Measurements from ENCODE around the gene GABBR2.

Gene GABBR2

DNA sequence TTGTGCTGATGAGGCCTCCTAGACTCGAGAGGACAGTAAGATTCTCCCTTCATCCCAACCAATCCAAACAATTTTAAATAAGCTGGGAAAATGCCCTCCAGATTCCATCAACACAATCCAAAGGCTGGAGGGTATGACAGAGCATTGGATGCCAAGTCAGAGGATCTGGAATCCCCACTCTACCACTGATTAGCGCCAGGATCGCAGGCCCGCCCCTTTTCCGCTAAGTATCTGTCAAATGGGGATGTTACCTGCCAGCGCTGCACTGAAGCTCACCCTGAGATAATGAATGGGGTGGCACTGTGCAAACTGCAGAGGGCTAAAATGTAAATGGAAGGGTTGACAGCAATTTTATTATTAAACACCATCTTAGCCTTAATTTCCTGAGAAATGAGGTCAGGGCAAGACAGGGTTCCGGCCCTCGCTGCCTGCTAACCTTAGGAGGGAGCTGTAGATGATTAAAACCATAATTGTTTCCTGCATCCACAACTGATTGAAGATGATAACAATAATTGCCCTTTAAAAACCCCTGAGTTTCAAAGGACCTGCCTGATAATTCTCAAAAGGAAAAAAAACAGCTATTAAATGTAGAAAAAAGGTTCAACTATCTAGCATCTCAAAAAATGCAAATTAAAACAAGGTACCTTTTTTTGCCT lies 31.6 kb upstream of the GABBR2 start:
- H3K4me3 ChIP-seq (ENCODE audit: low read length): no peak overlapping the region
- H3K36me3 ChIP-seq (ENCODE audit: control insufficient read depth, insufficient read depth, low read length, severe bottlenecking): peaks cover 38% of the 10 kb centered on the region
- DNase-seq (ENCODE audit: low read depth): no peak

DNA sequence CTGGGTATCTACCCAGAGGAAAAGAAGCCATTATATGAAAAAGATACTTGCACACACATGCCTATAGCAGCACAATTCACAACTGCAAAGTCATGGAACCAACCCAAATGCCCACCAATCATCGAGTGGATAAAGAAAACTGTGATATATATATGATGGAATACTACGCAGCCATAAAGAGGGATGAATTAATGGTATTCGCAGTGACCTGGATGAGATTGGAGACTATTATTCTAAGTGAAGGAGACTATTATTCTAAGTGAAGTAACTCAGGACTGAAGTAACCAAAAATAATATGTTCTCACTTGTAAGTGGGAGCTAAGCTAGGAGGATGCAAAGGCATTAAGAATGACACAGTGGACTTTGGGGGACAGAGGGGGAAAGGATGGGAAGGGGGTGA lies 30.0 kb upstream of the GABBR2 start:
- Histone ChIP-seq H3K4me1 (ENCODE audit: control insufficient read depth, insufficient read depth, low read length) (no peaks in the 10 kb centered on the region), H3K4me3 (ENCODE audit: low read length) (no peak overlapping the region), H3K36me3 (ENCODE audit: control insufficient read depth, insufficient read depth, low read length, severe bottlenecking) (peaks cover 39% of the 10 kb centered on the region), H3K9ac (ENCODE audit: low read length) (no peak overlapping the region), H3K9me3 (ENCODE audit: control insufficient read depth, low read length) (no peaks in the 10 kb centered on the region), H3K27me3 (replicated peaks; ENCODE audit: control insufficient read depth, insufficient read depth, low read length) (no peaks in the 10 kb centered on the region)
- DNase-seq (ENCODE audit: low read depth): no peak

More for the DNA sequence above, 31.6 kb upstream of the GABBR2 start:
- H3K27me3 ChIP-seq (replicated peaks; ENCODE audit: control insufficient read depth, insufficient read depth, low read length): no peaks in the 10 kb centered on the region
- H3K9ac ChIP-seq (ENCODE audit: low read length): no peak overlapping the region
- no peaks in the 10 kb centered on the region for H3K9me3 ChIP-seq (ENCODE audit: control insufficient read depth, low read length)
- no peaks in the 10 kb centered on the region for H3K4me1 ChIP-seq (ENCODE audit: control insufficient read depth, insufficient read depth, low read length)

DNA sequence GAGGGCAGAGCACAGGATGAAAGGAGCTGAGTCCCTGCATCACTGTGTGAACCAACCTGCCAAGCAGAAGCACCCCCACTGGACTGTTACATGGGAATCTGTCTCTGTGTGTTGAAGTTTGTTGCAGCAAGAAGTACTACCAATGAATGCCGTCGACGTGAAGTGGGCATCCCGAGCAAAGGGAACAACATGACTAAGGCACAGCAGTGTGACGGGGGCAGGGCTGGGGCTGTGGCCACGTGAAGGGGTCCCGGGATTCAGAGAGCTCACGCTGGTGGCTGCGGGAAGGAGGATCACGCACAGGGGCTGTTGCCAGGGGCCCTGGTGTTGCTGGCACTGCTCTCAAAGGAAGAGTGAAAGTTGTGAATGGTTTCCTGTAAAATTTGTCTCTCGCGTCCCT lies 27.5 kb upstream of the GABBR2 start:
- Histone ChIP-seq H3K9me3 (ENCODE audit: control insufficient read depth, low read length) (no peaks in the 10 kb centered on the region), H3K4me3 (ENCODE audit: low read length) (no peak overlapping the region), H3K36me3 (ENCODE audit: control insufficient read depth, insufficient read depth, low read length, severe bottlenecking) (peaks cover 44% of the 10 kb centered on the region), H3K4me1 (ENCODE audit: control insufficient read depth, insufficient read depth, low read length) (no peaks in the 10 kb centered on the region), H3K27me3 (replicated peaks; ENCODE audit: control insufficient read depth, insufficient read depth, low read length) (no peaks in the 10 kb centered on the region), H3K9ac (ENCODE audit: low read length) (no peak overlapping the region)
- DNase-seq (ENCODE audit: low read depth): no peak

DNA sequence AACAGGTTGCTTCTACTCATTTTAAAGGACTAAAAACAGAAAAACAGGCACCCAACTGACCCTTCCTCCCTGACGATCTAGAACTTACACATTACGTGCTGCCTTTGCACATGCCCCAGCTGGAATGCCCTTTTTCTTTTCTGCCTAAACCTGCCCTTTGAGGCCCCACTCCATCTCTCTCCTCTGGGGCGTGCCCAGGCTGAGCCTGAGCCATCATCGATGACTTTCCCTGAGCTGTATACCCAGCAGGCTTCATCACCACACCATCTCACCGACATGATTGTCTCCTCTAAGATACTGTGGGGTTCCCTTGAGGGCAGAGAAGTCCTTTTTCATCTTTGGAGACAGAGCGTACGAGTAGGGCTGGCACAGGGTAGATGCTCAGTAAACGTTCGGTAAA lies 24.1 kb upstream of the GABBR2 start:
- H3K36me3 ChIP-seq (ENCODE audit: control insufficient read depth, insufficient read depth, low read length, severe bottlenecking): peaks cover 35% of the 10 kb centered on the region
- H3K27me3 ChIP-seq (replicated peaks; ENCODE audit: control insufficient read depth, insufficient read depth, low read length): peaks cover 8% of the 10 kb centered on the region
- peaks cover 7% of the 10 kb centered on the region for H3K4me1 ChIP-seq (ENCODE audit: control insufficient read depth, insufficient read depth, low read length)
- no peak for DNase-seq (ENCODE audit: low read depth)
- no peaks in the 10 kb centered on the region for H3K9me3 ChIP-seq (ENCODE audit: control insufficient read depth, low read length)
- H3K4me3 ChIP-seq (ENCODE audit: low read length): no peak overlapping the region
- H3K9ac ChIP-seq (ENCODE audit: low read length): no peak overlapping the region

DNA sequence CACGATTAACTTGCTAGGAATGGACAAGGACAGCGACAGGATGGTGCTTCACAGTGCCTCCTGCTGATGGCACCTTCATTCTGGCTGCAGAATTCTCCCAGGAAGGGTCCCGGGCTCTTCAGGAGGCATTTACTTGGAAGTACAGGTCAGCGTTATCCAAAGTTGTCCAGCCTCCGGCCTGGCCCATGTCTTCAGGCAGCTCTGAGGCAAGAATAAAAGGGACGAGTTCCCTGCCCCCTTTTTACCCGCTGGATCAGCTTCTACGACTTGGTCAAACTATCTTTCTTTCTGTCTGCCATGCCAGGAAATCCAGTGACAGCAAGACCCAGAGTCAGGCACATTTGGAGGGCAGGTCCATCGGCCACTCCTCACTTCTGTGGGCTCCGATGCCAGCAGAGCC lies 23.4 kb upstream of the GABBR2 start:
- DNase-seq (ENCODE audit: low read depth): no peak
- H3K36me3 ChIP-seq (ENCODE audit: control insufficient read depth, insufficient read depth, low read length, severe bottlenecking): peaks cover 35% of the 10 kb centered on the region
- no peaks in the 10 kb centered on the region for H3K9me3 ChIP-seq (ENCODE audit: control insufficient read depth, low read length)

DNA sequence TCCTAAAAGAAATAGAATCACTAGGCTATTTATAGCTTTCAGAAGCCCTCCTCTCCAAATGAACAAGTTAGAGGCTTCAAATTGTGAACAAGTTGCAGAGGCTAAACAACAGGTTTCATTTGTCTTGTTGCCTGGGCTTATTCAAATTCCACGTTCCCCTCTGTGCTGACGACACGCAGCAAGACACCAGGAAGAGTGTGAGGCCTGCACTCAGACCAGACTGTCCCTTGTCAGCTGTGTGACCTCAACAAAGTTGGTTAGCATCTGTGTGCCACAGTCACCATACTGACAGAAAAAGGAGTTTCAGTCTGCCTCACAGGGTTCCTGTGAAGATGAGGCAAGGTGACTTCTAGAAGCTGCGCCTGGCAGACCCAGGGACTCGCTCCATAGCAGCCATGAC lies 22.1 kb upstream of the GABBR2 start:
- Histone ChIP-seq H3K4me3 (ENCODE audit: low read length) (no peak overlapping the region), H3K27me3 (replicated peaks; ENCODE audit: control insufficient read depth, insufficient read depth, low read length) (peaks cover 26% of the 10 kb centered on the region), H3K4me1 (ENCODE audit: control insufficient read depth, insufficient read depth, low read length) (peaks cover 7% of the 10 kb centered on the region), H3K9ac (ENCODE audit: low read length) (no peak overlapping the region), H3K9me3 (ENCODE audit: control insufficient read depth, low read length) (no peaks in the 10 kb centered on the region), H3K36me3 (ENCODE audit: control insufficient read depth, insufficient read depth, low read length, severe bottlenecking) (peaks cover 26% of the 10 kb centered on the region)
- no peak for DNase-seq (ENCODE audit: low read depth)

More for the DNA sequence above, 23.4 kb upstream of the GABBR2 start:
- peaks cover 15% of the 10 kb centered on the region for H3K27me3 ChIP-seq (replicated peaks; ENCODE audit: control insufficient read depth, insufficient read depth, low read length)
- no peak overlapping the region for H3K4me3 ChIP-seq (ENCODE audit: low read length)
- peaks cover 7% of the 10 kb centered on the region for H3K4me1 ChIP-seq (ENCODE audit: control insufficient read depth, insufficient read depth, low read length)
- no peak overlapping the region for H3K9ac ChIP-seq (ENCODE audit: low read length)

DNA sequence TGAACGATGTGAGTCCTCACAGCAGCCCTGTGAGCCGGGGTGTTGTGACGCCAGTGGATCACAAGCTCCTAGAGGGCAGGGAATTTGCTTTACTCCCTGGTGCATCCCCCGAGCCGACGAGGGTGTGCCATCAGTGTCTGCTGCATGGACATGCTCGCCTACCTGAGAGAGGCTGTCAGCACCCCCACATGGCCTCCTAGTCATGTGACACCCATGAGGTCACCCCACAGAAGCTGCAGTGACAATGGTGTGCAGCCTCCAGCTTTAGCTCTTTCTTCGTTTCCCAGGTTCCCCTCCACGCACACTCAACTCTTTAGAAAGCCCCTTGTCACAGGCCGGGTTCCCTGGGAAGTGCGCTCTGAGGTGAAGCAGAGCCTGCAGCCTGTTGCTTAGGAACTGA lies 19.8 kb upstream of the GABBR2 start:
- Histone ChIP-seq H3K4me3 (ENCODE audit: low read length) (no peak overlapping the region), H3K9me3 (ENCODE audit: control insufficient read depth, low read length) (peaks cover 12% of the 10 kb centered on the region), H3K27me3 (replicated peaks; ENCODE audit: control insufficient read depth, insufficient read depth, low read length) (peaks cover 49% of the 10 kb centered on the region), H3K36me3 (ENCODE audit: control insufficient read depth, insufficient read depth, low read length, severe bottlenecking) (peaks cover 2% of the 10 kb centered on the region), H3K9ac (ENCODE audit: low read length) (no peak overlapping the region), H3K4me1 (ENCODE audit: control insufficient read depth, insufficient read depth, low read length) (peaks cover 7% of the 10 kb centered on the region)
- DNase-seq (ENCODE audit: low read depth): no peak

DNA sequence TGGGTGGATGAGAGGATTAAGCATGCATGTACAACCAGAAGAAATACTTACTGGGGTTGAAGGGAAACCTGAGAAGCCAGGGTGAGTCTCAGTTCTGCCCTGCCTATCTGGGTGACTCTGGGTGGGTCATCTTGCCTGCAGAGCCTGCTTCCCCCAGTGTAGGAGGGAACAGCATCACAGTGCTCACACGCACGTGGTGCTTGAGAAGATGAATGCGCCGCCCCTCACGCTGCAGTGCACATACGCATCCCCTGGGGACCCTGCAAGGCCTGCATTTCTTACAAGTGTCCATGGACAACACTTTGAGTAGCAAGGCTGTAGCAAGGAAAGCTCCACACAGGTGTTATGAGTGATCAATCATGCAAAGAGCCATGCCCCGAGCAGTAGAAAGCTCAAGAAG lies 18.7 kb upstream of the GABBR2 start:
- Histone ChIP-seq H3K27me3 (replicated peaks; ENCODE audit: control insufficient read depth, insufficient read depth, low read length) (peaks cover 57% of the 10 kb centered on the region), H3K4me1 (ENCODE audit: control insufficient read depth, insufficient read depth, low read length) (peaks cover 7% of the 10 kb centered on the region), H3K36me3 (ENCODE audit: control insufficient read depth, insufficient read depth, low read length, severe bottlenecking) (no peaks in the 10 kb centered on the region), H3K9me3 (ENCODE audit: control insufficient read depth, low read length) (peaks cover 18% of the 10 kb centered on the region), H3K4me3 (ENCODE audit: low read length) (no peak overlapping the region), H3K9ac (ENCODE audit: low read length) (no peak overlapping the region)
- DNase-seq (ENCODE audit: low read depth): no peak

DNA sequence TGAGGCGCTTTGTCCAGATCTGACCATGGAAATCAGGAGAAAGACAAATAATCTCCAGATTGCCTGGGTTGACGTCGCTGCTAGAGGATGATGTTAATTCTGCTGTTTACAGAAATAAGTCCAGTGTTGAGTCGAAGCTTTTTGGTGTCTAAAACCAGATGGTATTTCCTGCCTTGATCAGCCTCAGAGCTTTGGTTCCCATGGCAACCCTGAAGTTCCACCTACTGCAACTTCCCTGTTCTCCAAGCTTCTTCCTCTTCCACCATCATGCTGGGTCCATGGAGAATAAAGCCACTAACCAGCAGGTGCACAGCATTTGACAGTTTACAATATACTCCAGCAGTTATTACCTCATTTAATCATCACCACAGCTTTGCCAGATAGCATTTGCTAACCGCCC lies 18.0 kb upstream of the GABBR2 start:
- peak; percentile 7 for DNase-seq (ENCODE audit: low read depth)
- peaks cover 57% of the 10 kb centered on the region for H3K27me3 ChIP-seq (replicated peaks; ENCODE audit: control insufficient read depth, insufficient read depth, low read length)
- no peaks in the 10 kb centered on the region for H3K36me3 ChIP-seq (ENCODE audit: control insufficient read depth, insufficient read depth, low read length, severe bottlenecking)
- H3K4me1 ChIP-seq (ENCODE audit: control insufficient read depth, insufficient read depth, low read length): peaks cover 7% of the 10 kb centered on the region
- peaks cover 18% of the 10 kb centered on the region for H3K9me3 ChIP-seq (ENCODE audit: control insufficient read depth, low read length)
- no peak overlapping the region for H3K4me3 ChIP-seq (ENCODE audit: low read length)
- H3K9ac ChIP-seq (ENCODE audit: low read length): no peak overlapping the region

DNA sequence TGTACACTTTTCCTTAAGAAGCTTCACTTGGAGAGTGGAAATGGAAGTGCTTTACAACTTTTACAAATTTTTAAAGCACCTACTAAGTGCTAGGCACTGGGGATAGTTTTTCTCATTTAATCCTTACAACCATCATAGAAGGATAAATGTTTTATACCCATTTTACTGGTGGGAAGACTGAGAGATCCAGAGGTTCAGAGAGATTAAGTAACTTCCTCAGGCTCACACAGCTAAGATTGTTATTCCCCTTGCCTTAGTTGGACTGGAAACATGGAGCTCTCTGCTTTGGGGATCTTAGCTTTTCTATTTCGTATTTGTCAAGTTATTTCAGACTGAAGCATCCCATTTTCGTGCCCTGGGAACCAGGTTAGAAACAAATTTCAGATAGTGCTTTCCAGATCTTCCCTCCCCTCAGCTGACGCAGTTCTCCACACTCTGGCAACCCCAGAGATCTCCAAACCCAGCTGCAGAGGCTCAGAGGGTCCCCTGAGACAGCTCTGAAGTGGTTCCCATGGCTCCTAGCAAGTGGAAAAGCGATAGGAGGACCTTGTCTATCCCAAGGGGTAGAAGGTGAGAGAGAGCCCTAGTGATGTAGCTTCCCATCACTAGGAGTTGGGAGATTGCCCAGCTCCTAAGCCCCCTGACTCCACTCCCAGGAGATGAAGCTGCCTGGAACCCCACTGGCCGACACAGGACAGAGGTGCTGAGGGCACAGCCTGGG lies 16.2 kb upstream of the GABBR2 start:
- no peak overlapping the region for H3K9ac ChIP-seq (ENCODE audit: low read length)
- no peak for DNase-seq (ENCODE audit: low read depth)
- peaks cover 61% of the 10 kb centered on the region for H3K27me3 ChIP-seq (replicated peaks; ENCODE audit: control insufficient read depth, insufficient read depth, low read length)
- H3K4me1 ChIP-seq (ENCODE audit: control insufficient read depth, insufficient read depth, low read length): peaks cover 2% of the 10 kb centered on the region
- no peak overlapping the region for H3K4me3 ChIP-seq (ENCODE audit: low read length)
- peaks cover 18% of the 10 kb centered on the region for H3K9me3 ChIP-seq (ENCODE audit: control insufficient read depth, low read length)
- H3K36me3 ChIP-seq (ENCODE audit: control insufficient read depth, insufficient read depth, low read length, severe bottlenecking): no peaks in the 10 kb centered on the region

DNA sequence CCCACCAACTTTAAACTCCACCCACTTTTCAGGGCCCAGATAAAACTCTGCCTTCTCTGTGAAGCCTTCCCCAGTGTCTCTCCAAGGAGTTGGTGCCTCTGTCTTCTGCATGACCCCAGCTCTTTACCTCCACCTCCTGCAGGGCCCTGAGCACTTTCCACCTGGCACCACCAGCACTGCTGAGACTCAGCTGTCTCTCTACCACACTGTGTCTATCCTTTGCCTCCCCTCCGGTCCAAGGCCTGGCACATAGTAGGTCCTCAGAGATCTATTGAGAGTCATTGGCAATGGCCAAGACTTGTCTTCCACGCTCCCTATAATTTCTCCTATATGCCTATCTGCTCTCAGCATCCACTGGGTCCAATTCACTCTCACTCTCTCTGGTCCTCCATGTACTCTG lies 12.9 kb upstream of the GABBR2 start:
- no peak for DNase-seq (ENCODE audit: low read depth)
- Histone ChIP-seq H3K4me3 (ENCODE audit: low read length) (no peak overlapping the region), H3K4me1 (ENCODE audit: control insufficient read depth, insufficient read depth, low read length) (no peaks in the 10 kb centered on the region), H3K27me3 (replicated peaks; ENCODE audit: control insufficient read depth, insufficient read depth, low read length) (peaks cover 60% of the 10 kb centered on the region), H3K9me3 (ENCODE audit: control insufficient read depth, low read length) (peaks cover 24% of the 10 kb centered on the region), H3K9ac (ENCODE audit: low read length) (no peak overlapping the region), H3K36me3 (ENCODE audit: control insufficient read depth, insufficient read depth, low read length, severe bottlenecking) (no peaks in the 10 kb centered on the region)

Measured in adipocyte (in vitro differentiated cells).